Esophagus squamous epithelium (tissue), 5 donors: ENCODE measurements around the gene TMEM151A. TPM values are rescaled to one million over a fixed set of nuclear protein-coding genes. Genes with fewer than 3 reads are reported as not detected.
A peak's percentile ranks its signal among the peaks of the same experiment; 100 is the strongest.

Experiments used
- DNase-seq: peaks from one replicate; lab custom pipeline; 2025; lab: John Stamatoyannopoulos, UW
- H3K27ac ChIP-seq, 4 donors: fragments of 200-600 bp; sonication (generic); one replicate each; pipeline ENCODE4 v1.5.1; 2016 to 2019; ENCODE audit warnings: mild to moderate bottlenecking in 1 of 4
- H3K27me3 ChIP-seq, 4 donors: fragments of 200-600 bp; sonication (generic); 1 replicate in 3 of 4; 2 replicates in 1 of 4; pipeline versions ENCODE4 v1.5.1 to v1.6.0; 2017 to 2021; ENCODE audit warnings: antibody characterized with exemption in 1 of 4
- H3K36me3 ChIP-seq, 3 donors: fragments of 200-600 bp; sonication (generic); one replicate each; pipeline ENCODE4 v1.5.1; 2016 to 2019
- H3K4me1 ChIP-seq, 3 donors: fragments of 200-600 bp; sonication (generic); one replicate each; pipeline ENCODE4 v1.5.1; 2017 to 2019
- H3K4me3 ChIP-seq, 4 donors: fragments of 200-600 bp; sonication (generic); 1 replicate in 3 of 4; 2 replicates in 1 of 4; pipeline ENCODE4 v1.5.1; 2016 to 2019; ENCODE audit warnings: mild to moderate bottlenecking in 2 of 4, moderate library complexity in 1 of 4
- H3K9me3 ChIP-seq, 3 donors: fragments of 200-600 bp; sonication (generic); one replicate each; pipeline ENCODE4 v1.5.1; 2016 to 2019
- POLR2A ChIP-seq, 4 donors: fragments of 450-650 bp; IDR thresholded peaks; one replicate each; pipeline ENCODE4 v1.6.1; 2017; ENCODE audit warnings: antibody characterized with exemption in 4 of 4, mild to moderate bottlenecking in 4 of 4, moderate library complexity in 3 of 4
- WGBS, 2 donors: methylation state at CpG; one replicate each; pipeline ENCODE4 v1.1.5; 2018; 5-methylcytosine and 5-hydroxymethylcytosine counted together
- intact Hi-C: fragments of 100-400 bp; cut with DNase I; formaldehyde crosslinking; loops from one replicate; pipeline ENCODE4 v1.15.0; 2022
- total RNA-seq, 4 donors: library from RNA; depleted of rRNA; stranded (reverse); fragments of >200 nt; gene quantifications; one replicate each; pipeline ENCODE4 v1.1.0, GENCODE V29; 2016
- TF ChIP-seq, protein P1 (sequence below), 6 experiments: fragments of 450-650 bp in 4 of 6; fragments of 200-600 bp in 2 of 6; sonication (generic) in 2 of 6; IDR thresholded peaks; one replicate each; pipeline ENCODE4 v1.5.1; 2016 to 2019; ENCODE audit warnings: antibody characterized with exemption in 6 of 6, mild to moderate bottlenecking in 4 of 6, moderate library complexity in 4 of 6
- donor health status: DM: yes; HTN: yes; CAD: no.

The TMEM151A gene
- total RNA-seq, 4 donors from 2014 or later = not detected

- peaks cover 0 to 6% (median 0%) of the 10 kb centered on the region in 4 donors for H3K27me3 ChIP-seq
- H3K4me3 ChIP-seq = peak within 1 kb of the TSS in 3 of 4 donors; percentile 28 to 65 (median 39)
- H3K36me3 ChIP-seq = peaks cover 28 to 45% (median 36%) of the 10 kb centered on the region in 3 donors
- WGBS, 2 donors = 0 to 22% methylated on average over 1 to 3 of the region's 84 CpGs
- H3K27ac ChIP-seq = peak within 1 kb of the TSS in 3 of 4 donors; percentile 45 to 62 (median 52)
- intact Hi-C loops = no loop called here
- H3K9me3 ChIP-seq = no peaks in the 10 kb centered on the region
- TF ChIP-seq POLR2A (IDR thresholded peaks at IDR 0.05) = no peak
- TF ChIP-seq, protein P1, sequence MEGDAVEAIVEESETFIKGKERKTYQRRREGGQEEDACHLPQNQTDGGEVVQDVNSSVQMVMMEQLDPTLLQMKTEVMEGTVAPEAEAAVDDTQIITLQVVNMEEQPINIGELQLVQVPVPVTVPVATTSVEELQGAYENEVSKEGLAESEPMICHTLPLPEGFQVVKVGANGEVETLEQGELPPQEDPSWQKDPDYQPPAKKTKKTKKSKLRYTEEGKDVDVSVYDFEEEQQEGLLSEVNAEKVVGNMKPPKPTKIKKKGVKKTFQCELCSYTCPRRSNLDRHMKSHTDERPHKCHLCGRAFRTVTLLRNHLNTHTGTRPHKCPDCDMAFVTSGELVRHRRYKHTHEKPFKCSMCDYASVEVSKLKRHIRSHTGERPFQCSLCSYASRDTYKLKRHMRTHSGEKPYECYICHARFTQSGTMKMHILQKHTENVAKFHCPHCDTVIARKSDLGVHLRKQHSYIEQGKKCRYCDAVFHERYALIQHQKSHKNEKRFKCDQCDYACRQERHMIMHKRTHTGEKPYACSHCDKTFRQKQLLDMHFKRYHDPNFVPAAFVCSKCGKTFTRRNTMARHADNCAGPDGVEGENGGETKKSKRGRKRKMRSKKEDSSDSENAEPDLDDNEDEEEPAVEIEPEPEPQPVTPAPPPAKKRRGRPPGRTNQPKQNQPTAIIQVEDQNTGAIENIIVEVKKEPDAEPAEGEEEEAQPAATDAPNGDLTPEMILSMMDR (IDR thresholded peaks at IDR 0.05) = no peak
- peaks cover 6 to 46% (median 11%) of the 10 kb centered on the region in 3 donors for H3K4me1 ChIP-seq
- DNase-seq = no peak
Observed at GRCh38 chr11:66277471-66278362, 14.0 kb upstream of the TMEM151A start, which contains the start of gene CNIH2. TSS of gene CNIH2 (plus strand) at chr11:66278175. CDS start at chr11:66278457, 282 bp downstream.

- no peak for DNase-seq
- no peaks in the 10 kb centered on the region for H3K9me3 ChIP-seq
- peaks cover 8 to 42% (median 11%) of the 10 kb centered on the region in 3 donors for H3K4me1 ChIP-seq
- H3K27me3 ChIP-seq = peaks cover 0 to 6% (median 0%) of the 10 kb centered on the region in 4 donors
- H3K27ac ChIP-seq = no peak overlapping the region
- intact Hi-C loops = no loop called here
- peaks cover 20 to 41% (median 30%) of the 10 kb centered on the region in 3 donors for H3K36me3 ChIP-seq
- peak overlapping the region in 2 of 4 donors; percentile 39 to 65 for H3K4me3 ChIP-seq
- no peak for TF ChIP-seq POLR2A (IDR thresholded peaks at IDR 0.05)
- TF ChIP-seq, protein P1 (IDR thresholded peaks at IDR 0.05) = no peak
- 2 to 4% methylated on average over 9 to 19 of the region's 45 CpGs for WGBS, 2 donors
Observed at GRCh38 chr11:66278363-66279091, 13.2 kb upstream of the TMEM151A start.

DNA sequence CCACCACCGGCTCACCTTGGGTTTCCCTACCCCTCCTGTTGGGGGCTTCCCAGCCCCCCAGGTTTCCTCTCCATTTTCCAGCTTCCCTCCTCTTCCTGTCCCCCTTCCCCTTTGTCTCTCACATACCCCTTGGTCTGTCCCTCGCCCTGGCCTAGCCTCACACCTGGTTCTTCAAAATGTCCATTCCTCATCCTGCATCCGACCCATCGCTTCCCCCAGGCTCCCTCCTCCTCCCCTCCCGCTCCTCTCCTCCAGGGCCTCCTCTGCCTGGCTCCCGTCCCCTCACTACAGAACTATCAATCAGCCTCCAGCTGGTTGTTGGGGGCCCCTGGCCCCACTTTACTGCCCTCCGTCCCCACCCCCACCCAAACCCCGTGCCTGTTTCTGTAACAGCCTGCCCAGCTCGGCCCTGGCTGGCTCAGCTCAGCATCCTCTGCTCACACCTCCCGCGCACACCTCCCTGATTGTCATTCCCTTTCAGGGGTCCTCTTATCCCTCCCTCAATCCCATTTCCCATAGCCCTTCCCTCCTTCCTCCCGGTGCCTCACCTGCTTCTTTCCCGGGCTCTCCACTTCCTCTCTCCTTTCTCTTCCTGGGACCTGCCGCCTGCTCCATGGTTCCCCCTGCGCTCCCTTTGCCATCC, 12.5 kb upstream of the TMEM151A start:
- H3K4me3 ChIP-seq = no peak overlapping the region
- no peak overlapping the region for H3K27ac ChIP-seq
- WGBS, 2 donors = 69 to 78% methylated on average over 15 of the region's 15 CpGs
- intact Hi-C loops = no loop called here
- H3K4me1 ChIP-seq = peaks cover 8 to 35% (median 11%) of the 10 kb centered on the region in 3 donors
- H3K27me3 ChIP-seq = peaks cover 0 to 6% (median 0%) of the 10 kb centered on the region in 4 donors
- H3K36me3 ChIP-seq = peaks cover 13 to 41% (median 24%) of the 10 kb centered on the region in 3 donors
- no peaks in the 10 kb centered on the region for H3K9me3 ChIP-seq
- TF ChIP-seq, protein P1 (IDR thresholded peaks at IDR 0.05) = no peak
- TF ChIP-seq POLR2A (IDR thresholded peaks at IDR 0.05) = no peak
- DNase-seq = no peak

DNA sequence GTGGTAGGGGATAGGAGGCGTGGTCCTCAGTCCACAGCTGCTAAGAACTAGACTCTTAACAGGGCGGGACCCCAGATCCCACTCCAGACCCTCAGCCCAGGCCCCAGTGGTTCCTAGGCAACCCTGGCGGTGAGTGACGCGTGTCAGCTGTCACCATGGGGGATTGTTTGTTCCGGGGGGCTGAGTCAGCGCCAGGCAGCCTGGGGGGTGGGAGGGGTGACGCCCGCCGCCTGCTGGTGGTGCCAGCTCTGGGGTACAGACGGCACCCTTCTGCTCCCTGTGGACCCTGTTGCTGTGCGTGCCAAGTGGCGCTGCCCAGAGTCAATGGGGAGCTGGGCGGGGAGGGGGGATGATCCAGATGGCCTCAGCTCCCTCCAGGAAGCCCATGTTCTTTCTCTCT, 11.3 kb upstream of the TMEM151A start:
- peaks cover 8 to 28% (median 11%) of the 10 kb centered on the region in 3 donors for H3K4me1 ChIP-seq
- H3K36me3 ChIP-seq = peaks cover 8 to 41% (median 11%) of the 10 kb centered on the region in 3 donors
- WGBS, 2 donors = 88% methylated on average over 3 of the region's 14 CpGs; no CpG with 5 or more reads in 1 of the 2 donors
- peaks cover 0 to 6% (median 0%) of the 10 kb centered on the region in 4 donors for H3K27me3 ChIP-seq
- intact Hi-C loops = loop anchor here (10.0 kb wide), 1 partner anchor 56 kb away; no protein-coding TSS in a partner anchor
- H3K27ac ChIP-seq = no peak overlapping the region
- DNase-seq = no peak
- no peak overlapping the region for H3K4me3 ChIP-seq
- H3K9me3 ChIP-seq = no peaks in the 10 kb centered on the region
- TF ChIP-seq POLR2A (IDR thresholded peaks at IDR 0.05) = no peak
- TF ChIP-seq, protein P1 (IDR thresholded peaks at IDR 0.05) = no peak
